ENCODE measurements around the gene TRPM5. TPM values are rescaled to one million over a fixed set of nuclear protein-coding genes. Genes with fewer than 3 reads are reported as not detected.

TRPM5 gene
- polyA plus RNA-seq, 3 donors: 1.7 to 2.2 (median 2.1) TPM

DNA sequence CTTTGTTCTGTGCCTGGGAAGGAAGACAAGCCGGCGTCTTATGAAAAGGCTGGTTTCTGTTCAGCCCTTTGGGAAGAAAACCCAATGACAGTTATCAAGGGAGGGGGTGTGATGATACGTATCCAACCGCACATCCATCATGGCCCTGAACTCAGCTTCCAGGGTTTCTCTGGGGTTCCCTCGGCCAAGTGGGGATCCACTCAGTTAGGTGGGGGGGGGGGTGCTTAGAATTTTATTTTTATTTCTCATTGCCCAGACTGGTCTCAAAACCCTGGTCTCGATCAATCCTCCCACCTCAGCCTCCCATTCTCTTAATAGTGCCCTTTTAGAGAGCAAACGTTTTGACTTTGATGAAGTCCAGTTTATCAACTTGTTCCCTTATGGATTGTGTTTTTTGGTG is 26.2 kb upstream of the TRPM5 start:
- no peak for DNase-seq (ENCODE audit: low read depth in 3 of 3, low spot score in 2 of 3)

DNA sequence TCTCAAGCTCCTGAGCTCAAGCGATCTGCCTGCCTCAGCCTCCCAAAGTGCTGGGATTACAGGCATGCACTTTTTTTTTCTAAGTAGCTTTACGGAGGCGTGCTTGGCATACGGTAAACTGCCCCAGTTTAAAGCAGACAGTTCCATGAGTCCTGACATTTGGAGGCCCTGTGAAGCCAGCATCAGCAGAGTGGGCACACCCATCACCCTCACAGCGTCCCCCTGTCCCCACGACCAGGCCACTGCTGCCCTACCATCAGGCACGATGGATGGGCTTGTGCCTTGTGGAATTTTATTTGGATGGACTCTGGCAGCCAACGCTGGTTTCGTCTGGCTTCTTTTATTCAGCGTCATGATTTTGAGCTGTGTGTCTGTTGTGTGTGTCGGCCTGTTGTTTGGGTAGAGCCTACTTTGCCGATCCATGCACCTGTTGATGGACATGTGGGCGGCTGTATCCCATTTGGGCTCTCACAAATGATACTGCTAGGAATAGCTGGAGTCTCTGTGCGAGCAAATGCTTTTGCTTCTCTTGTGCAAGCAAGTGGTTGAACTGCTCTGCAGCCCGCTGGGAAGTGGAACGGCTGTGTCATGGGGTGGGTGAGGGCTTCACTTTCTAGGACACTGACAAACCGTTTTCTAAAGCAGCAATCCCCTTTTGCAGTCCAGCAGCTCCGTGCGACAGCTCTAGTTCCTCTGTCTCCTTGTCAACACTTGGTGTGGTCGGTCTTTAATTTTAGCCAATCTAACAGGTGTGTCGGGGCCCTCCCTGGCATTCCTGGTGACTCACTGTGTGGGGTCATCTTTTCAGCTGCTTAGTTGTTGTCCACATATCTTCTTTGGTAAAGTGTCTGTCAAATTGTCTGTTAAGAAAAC is 24.3 kb upstream of the TRPM5 start:
- no peak for DNase-seq (ENCODE audit: low read depth in 3 of 3, low spot score in 2 of 3)

GRCh38 chr11:2467695-2468055 is 23.4 kb upstream of the TRPM5 start:
- DNase-seq (ENCODE audit: low read depth in 3 of 3, low spot score in 2 of 3): no peak

DNA sequence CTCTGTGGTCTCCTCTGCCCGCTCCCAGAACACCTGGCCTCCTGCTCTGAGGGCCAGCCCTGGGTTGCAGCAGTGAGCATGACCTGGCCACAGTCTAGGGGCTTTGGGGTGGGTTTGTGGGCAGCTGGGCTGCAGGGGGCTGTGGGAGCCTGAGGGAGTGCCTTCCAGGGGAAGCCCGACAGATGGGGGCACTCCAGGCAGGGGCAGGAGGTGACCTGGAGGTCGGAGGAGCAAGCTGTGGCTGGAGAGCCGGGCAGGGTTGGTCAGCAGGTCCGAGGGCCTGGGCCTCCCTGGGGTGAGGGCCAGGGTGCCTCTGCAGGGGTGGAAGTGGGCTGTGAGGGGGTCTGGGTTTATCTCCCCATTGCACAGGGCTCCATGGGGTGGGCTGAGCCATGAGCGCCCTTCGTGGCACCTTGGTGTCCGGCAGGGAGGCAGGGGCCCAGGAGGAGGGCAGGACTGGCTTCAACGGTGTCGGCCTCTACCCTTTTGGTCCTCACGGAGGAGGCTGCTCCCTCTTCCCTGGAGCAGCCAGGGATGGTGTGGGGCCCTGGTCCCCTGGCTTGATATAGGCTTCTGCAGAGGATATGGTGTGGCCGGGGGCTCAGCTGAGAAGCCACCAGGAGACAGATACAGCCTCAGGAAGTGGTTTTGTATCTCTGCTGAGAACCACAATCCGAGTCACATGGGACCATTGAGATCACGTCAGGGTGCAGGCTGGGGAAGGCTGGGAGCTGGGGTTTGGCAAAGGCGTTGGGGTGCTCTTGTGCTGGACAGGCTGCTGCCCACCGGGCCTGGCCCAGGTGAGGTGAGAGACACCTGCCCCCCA is 22.8 kb upstream of the TRPM5 start:
- DNase-seq (ENCODE audit: low read depth in 3 of 3, low spot score in 2 of 3): no peak

- DNase-seq (ENCODE audit: low read depth in 3 of 3, low spot score in 2 of 3): no peak
Observed at GRCh38 chr11:2466069-2466801, 21.9 kb upstream of the TRPM5 start.

DNA sequence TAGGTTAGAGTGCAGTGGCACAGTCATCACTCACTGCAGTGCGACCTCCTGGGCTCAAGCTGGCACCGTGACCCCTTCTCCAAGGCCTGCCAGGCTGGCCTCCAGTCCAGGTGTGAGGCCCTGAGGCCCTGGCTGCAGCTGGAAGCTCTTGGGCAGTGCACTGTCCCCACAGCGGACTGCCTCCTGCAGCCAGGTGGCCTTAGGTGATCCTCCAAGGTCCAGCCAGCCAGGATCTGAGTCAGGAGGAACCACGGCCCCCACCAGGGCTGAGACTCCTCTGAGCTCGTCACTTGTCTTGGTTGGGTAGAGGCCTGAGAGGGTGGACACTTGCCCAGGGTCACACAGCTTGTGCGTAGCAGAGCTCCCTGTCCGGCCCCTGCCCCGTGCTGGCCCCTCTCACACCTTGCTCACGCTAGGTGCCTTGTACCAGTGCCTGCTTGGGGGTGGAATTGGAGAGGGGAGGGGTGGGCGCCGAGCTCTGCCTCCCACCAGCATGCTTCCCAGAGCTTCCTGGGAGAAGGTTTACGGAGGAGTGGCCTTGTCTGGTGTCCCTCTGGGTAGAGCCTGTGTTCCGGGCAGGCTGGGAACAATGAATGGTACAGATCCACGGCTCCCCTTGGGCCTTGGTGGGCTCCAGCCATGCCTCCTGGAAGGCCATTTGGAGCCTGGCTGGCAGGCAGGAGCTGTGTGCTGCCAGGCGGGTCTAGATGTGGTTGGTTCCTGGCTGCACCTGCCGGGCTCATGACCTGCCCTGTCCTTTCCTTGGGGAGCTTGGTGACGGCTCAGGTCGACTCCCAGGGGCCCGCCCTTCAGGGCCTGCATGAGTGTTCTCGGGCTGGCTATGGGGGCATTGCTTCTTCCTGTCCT is 21.1 kb upstream of the TRPM5 start:
- DNase-seq (ENCODE audit: low read depth in 3 of 3, low spot score in 2 of 3): no peak

- no peak for DNase-seq (ENCODE audit: low read depth in 3 of 3, low spot score in 2 of 3)
Observed at GRCh38 chr11:2464451-2465165, 20.3 kb upstream of the TRPM5 start.

GRCh38 chr11:2463766-2464277 is 19.5 kb upstream of the TRPM5 start:
- no peak for DNase-seq (ENCODE audit: low read depth in 3 of 3, low spot score in 2 of 3)

DNA sequence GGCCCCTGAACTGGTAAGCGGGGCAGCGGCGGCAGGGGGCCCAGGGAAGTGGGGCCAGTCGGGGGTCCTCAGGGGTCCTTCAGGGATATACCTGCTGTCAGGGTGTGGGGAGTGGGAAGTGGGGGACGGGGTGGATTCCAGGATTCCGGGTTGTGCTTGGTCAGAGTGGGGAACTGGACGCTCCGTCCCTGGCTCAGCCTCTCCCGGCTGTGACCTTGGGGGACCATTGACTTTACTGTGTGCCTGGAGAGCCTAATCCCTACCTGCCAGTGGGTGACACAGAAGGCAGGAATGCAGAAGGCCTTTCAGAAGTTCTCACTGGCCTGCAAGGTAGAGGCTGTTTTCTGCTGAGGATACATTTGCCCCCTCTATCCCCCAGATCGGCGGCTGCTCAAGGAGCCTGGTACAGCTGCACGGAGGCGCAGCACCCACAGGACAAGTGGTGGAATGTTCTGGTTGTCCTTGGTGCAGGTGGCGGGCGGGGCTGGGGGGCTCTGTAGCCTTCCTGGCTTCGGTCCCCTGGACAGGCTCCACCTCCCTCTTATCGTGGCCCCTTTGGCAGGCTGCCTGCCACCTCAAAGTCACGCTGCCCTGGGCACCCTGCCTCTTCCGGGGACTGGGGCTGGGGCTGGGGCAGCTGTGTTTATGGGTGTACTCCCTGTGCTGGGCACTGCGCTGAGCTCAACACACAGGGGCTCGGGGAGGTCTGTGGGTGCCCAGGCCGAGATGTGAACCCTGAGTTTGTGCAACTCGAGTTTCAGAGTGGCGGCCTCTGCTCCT is 18.9 kb upstream of the TRPM5 start:
- no peak for DNase-seq (ENCODE audit: low read depth in 3 of 3, low spot score in 2 of 3)

DNA sequence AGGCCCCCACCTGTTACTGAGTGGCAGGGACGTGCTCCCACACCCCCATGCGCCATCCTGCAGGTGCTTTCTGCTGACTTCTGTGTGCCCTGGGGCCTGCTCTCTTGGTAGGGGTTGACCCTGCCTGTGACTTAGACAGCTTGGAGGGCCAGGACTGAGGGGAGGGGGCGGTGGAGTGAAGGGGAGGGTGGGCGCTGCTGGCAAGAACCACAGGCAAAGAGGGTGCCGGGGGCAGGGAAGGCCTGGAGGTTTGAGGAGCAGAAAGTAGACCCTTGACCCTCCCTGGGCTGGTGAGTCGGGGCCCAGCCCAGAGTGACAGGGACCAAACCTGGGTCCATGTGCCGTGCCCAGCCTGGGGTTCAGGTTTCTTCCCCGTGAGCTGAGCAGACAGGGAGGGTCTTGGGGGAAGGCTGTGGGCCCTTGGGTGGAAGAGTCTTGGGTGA is 18.2 kb upstream of the TRPM5 start:
- no peak for DNase-seq (ENCODE audit: low read depth in 3 of 3, low spot score in 2 of 3)

GRCh38 chr11:2461956-2462542 is 17.7 kb upstream of the TRPM5 start:
- DNase-seq (ENCODE audit: low read depth in 3 of 3, low spot score in 2 of 3): no peak

DNA sequence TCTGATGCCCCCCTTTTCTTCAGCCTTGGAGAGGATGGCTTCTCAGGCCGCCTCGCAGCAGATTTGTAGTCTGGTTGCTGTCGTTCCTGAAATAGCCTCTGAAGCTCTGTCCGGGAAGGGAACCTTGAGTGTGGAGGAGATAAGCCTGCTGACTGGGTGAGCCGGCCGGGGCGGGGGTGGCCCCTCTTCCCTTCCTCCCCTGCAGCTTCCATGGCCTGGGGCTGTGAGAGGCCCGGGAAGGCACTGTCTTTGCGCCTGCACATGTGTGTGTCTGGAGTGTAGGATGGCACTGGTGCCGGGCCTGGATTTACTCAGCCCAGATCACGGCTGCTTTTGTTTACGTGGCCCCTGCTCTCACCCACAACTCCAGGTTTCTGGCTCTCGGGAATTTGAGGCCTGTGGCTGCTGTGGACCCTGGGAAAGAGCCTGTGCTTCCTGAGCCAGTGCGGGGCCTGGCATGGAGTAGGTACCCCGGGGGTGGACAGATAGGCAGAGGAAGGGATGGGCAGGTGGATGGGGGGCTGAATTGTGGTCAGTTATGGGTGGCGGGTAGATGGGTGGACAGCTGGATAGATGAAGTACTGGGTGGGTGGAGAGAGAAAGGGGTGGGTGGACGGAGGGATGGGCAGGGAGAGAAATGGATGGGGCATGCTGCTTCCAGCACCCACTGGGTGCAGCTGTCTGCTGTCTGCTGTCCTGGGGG is 17.1 kb upstream of the TRPM5 start:
- DNase-seq (ENCODE audit: low read depth in 3 of 3, low spot score in 2 of 3): no peak

DNA sequence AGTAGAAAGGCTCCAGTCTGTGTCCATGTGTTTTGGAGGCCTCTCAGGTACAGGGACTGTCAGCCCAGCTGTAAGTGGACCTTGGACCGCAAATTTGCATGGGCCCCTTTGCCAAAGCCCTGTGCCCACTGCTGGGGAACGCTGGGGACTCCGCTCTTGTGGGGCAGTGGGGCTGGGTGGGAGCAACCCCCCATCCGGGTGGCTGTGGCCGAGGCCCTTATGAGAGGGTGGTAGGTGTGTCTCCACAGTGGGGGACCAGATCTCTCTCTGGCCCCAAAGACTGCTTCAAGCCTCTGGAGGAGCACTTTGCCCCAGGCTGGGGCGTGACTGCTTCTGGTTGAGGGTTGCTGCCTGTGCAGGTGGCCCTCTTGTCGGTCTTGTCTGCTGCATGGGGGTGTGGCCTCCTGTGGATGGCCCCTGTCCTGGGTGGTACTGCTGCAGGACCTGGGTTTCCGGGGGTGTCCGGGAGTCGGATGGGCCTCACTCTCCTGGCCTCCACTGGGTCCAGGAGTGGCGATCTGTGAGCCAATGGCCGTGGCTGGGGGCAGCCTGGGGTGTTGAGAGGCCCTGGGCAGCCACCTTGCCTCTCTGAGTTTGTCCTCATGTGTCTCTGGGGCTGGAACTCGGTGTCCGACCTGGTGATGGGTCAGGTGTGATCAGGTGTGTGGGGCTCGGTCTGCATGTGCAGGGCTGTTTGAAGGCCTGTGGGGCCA is 16.4 kb upstream of the TRPM5 start:
- no peak for DNase-seq (ENCODE audit: low read depth in 3 of 3, low spot score in 2 of 3)

- DNase-seq (ENCODE audit: low read depth in 3 of 3, low spot score in 2 of 3): no peak
Observed at GRCh38 chr11:2459796-2460531, 15.7 kb upstream of the TRPM5 start.

DNA sequence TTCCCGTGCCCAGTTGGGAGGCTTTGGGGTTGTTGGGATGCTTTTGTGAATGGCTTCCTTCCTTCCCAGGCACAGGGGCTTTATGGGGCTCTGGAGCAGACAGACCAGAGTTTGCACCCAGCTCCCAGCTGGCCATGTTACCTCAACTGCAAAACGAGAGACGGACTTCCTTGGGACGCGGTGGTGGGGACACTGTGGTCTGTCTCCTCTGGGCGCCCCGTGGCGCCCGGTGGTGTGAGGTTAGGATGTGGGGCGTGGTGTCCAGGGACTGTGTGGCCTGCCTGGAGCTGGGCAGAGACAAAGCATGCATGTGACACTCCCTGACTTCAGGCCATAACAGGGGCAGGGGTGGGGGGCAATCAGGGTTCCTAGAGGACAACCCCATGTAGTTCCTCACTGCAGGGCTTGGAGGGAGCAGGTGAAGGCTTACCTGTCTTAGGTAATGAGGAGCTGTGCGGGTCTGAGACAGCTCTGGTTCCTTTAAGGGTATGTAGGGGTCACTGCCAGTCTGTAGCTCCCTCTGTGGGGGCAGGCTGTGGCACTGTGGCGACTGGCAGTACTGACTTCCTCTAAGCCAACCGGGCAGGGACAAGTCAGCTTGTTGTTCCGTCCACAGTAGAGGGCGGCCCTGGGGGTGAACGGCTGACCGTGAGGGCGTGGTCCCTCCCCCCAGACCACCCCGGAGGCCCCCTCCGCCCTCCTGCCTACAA is 14.9 kb upstream of the TRPM5 start:
- no peak for DNase-seq (ENCODE audit: low read depth in 3 of 3, low spot score in 2 of 3)

DNA sequence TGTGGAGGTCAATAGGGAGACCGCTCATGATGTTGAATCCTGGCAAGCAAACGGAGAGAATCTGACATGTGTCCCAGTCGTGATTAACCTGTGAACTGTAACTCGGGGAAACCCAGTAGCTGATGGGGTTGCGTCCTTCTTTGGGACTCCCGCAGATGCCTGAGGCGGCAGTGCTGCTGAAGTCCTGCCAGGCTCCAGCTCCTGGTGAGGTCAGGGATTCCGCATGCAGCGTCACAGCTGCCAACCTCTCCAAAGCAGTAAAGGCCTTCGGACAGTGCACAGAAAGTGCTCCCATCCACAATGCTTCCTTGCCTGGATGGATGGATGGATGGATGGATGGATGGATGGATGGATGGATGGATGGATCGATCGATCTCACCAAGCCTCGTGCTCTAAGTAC is 14.0 kb upstream of the TRPM5 start:
- no peak for DNase-seq (ENCODE audit: low read depth in 3 of 3, low spot score in 2 of 3)

All from right renal cortex interstitium (tissue), 3 donors.